Stomach smooth muscle (tissue), 2 donors: ENCODE data around the gene CMIP.

Source experiments
- H3K27ac ChIP-seq: one replicate; pipeline ENCODE4 v1.7.0; 2013; ENCODE audit warnings: mild to moderate bottlenecking, low read length, inconsistent platforms
- H3K27me3 ChIP-seq, 2 donors: one replicate each; pipeline ENCODE4 v1.7.0; 2013; ENCODE audit warnings: low read length in 2 of 2; ENCODE audit not compliant: insufficient read depth in 2 of 2, control insufficient read depth in 1 of 2
- H3K36me3 ChIP-seq, 2 donors: one replicate each; pipeline ENCODE4 v1.7.0; 2013; ENCODE audit warnings: low read length in 2 of 2; ENCODE audit not compliant: control insufficient read depth in 2 of 2, insufficient read depth in 2 of 2
- H3K4me1 ChIP-seq: one replicate; pipeline ENCODE4 v1.7.0; 2013; ENCODE audit warnings: low read length; ENCODE audit not compliant: control insufficient read depth, insufficient read depth
- H3K4me3 ChIP-seq, 2 donors: one replicate each; pipeline ENCODE4 v1.7.0; 2013; ENCODE audit warnings: low read length in 2 of 2
- H3K9ac ChIP-seq, 2 donors: one replicate each; pipeline ENCODE4 v1.7.0; 2013; ENCODE audit warnings: low read length in 2 of 2, mild to moderate bottlenecking in 1 of 2
- H3K9me3 ChIP-seq, 2 donors: one replicate each; pipeline ENCODE4 v1.7.0; 2013; ENCODE audit warnings: low read length in 2 of 2; ENCODE audit not compliant: control insufficient read depth in 2 of 2
- donor health status: healthy.
- donor health status: Pancreatic carcinoma.

CMIP gene

GRCh38 chr16:81649561-81650184, 205.1 kb downstream of the CMIP start:
- Histone ChIP-seq H3K4me1 (peaks cover 73% of the 10 kb centered on the region), H3K9ac (no peak overlapping the region), H3K4me3 (no peak overlapping the region), H3K27me3 (no peaks in the 10 kb centered on the region), H3K36me3 (peaks cover 0 to 2% of the 10 kb centered on the region in 2 donors), H3K9me3 (no peaks in the 10 kb centered on the region), H3K27ac (peak overlapping the region; percentile 97)

DNA sequence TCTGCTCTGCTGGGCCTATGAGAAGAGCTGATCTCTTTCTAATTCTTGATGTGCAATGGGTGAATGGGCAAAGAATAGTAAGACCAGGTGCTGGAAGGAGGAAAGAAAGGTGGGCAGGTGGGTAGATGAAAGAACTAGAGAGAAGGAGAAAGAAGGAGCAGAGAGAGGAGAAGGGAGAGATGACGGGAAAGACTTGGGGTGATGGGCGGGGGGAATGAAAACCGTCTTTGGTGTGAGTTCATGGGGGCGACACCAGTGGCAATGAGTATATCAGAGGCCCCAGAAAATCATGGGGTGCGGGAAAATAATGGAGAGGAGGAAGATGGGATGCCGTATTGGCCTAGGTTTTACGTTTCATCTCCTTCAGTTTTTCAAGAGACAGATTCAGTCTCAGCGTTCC, 205.7 kb downstream of the CMIP start:
- peaks cover 73% of the 10 kb centered on the region for H3K4me1 ChIP-seq
- peak overlapping the region; percentile 97 for H3K27ac ChIP-seq
- no peaks in the 10 kb centered on the region for H3K27me3 ChIP-seq
- H3K9me3 ChIP-seq, result no peaks in the 10 kb centered on the region
- H3K9ac ChIP-seq, result peak overlapping the region; percentile 62 to 67
- H3K4me3 ChIP-seq, result peak overlapping the region in 1 of 2 donors; percentile 7
- H3K36me3 ChIP-seq, result peaks cover 0 to 2% of the 10 kb centered on the region in 2 donors

- H3K4me3 ChIP-seq, result peak overlapping the region; percentile 72 to 78
- peaks cover 78% of the 10 kb centered on the region for H3K4me1 ChIP-seq
- peak overlapping the region; percentile 67 to 88 for H3K9ac ChIP-seq
- peak overlapping the region; percentile 97 for H3K27ac ChIP-seq
- no peaks in the 10 kb centered on the region for H3K27me3 ChIP-seq
- no peaks in the 10 kb centered on the region for H3K9me3 ChIP-seq
- H3K36me3 ChIP-seq, result peaks cover 4 to 5% of the 10 kb centered on the region in 2 donors
Observed at GRCh38 chr16:81650982-81651562, 206.5 kb downstream of the CMIP start.

GRCh38 chr16:81651758-81652718, 207.4 kb downstream of the CMIP start:
- Histone ChIP-seq H3K36me3 (peaks cover 5% of the 10 kb centered on the region in 2 donors), H3K27me3 (no peaks in the 10 kb centered on the region), H3K9me3 (no peaks in the 10 kb centered on the region), H3K27ac (peak overlapping the region; percentile 97), H3K9ac (peak overlapping the region; percentile 67 to 88), H3K4me3 (peak overlapping the region; percentile 72 to 78), H3K4me1 (peaks cover 81% of the 10 kb centered on the region)

DNA sequence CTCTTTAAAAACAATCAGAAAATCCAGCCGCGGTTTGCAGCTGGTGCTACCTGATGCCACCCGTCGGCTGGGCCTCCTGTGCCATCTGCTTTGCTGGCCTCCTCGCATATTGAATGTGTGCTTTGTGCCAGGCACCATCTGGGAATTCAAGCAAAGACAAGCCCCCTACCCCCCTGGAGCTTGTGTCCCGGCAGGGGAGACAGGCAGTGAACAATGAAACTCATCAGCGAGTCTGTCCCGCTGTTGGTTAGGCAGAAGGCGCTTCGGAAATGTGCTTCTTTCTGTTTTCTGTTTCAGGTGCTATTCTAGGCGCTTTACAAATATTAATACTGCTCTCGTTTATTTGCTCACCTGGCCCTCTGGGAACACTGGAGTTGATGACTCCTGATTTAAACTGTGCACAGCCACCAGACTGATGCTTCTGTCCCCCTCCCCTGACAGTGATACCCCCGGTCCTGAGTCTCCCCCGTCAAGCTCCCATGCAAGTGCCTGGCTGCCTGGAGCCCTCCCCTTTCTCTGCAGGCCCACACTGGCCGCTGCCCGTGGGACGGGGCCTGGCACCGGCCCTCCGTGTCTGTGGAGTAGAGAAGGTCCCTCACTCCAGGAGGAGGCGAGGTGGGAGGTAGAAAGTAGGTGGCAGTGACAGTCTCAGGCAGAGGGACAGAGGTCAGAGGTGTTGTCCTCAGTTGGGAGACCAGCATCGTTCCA, 208.3 kb downstream of the CMIP start:
- no peaks in the 10 kb centered on the region for H3K9me3 ChIP-seq
- H3K27ac ChIP-seq, result peak overlapping the region; percentile 97
- peak overlapping the region; percentile 72 to 78 for H3K4me3 ChIP-seq
- peaks cover 81% of the 10 kb centered on the region for H3K4me1 ChIP-seq
- no peaks in the 10 kb centered on the region for H3K27me3 ChIP-seq
- peak overlapping the region; percentile 67 to 88 for H3K9ac ChIP-seq
- peaks cover 5% of the 10 kb centered on the region in 2 donors for H3K36me3 ChIP-seq

DNA sequence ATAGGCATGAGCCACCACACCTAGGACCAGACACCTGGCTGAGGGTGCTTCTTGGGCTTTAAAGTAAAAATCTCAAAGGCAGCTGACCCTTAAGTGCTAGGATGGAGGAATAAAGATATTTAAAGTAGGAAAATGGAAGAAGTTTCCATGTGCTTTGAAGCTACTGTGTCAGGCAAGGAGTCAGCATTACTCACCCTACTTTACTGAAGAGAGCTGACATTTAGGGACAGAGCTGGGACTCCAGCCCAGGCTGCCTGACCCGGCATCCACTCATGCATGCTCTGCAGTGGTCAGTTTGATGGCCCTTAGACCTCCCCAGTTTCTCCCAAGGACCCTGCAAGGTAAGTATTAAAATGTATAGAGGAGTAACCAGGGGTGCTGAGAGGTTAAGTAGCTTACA, 209.7 kb downstream of the CMIP start:
- peak overlapping the region in 1 of 2 donors; percentile 39 for H3K4me3 ChIP-seq
- peaks cover 16 to 18% of the 10 kb centered on the region in 2 donors for H3K36me3 ChIP-seq
- no peaks in the 10 kb centered on the region for H3K27me3 ChIP-seq
- peak overlapping the region; percentile 94 for H3K27ac ChIP-seq
- H3K9ac ChIP-seq, result no peak overlapping the region
- no peaks in the 10 kb centered on the region for H3K9me3 ChIP-seq
- peaks cover 74% of the 10 kb centered on the region for H3K4me1 ChIP-seq

GRCh38 chr16:81655469-81656162, 211.0 kb downstream of the CMIP start:
- peak overlapping the region in 1 of 2 donors; percentile 39 for H3K4me3 ChIP-seq
- peaks cover 63% of the 10 kb centered on the region for H3K4me1 ChIP-seq
- peak overlapping the region; percentile 94 for H3K27ac ChIP-seq
- H3K27me3 ChIP-seq, result no peaks in the 10 kb centered on the region
- H3K36me3 ChIP-seq, result peaks cover 20 to 24% of the 10 kb centered on the region in 2 donors
- H3K9me3 ChIP-seq, result no peaks in the 10 kb centered on the region
- peak overlapping the region in 1 of 2 donors; percentile 47 for H3K9ac ChIP-seq

DNA sequence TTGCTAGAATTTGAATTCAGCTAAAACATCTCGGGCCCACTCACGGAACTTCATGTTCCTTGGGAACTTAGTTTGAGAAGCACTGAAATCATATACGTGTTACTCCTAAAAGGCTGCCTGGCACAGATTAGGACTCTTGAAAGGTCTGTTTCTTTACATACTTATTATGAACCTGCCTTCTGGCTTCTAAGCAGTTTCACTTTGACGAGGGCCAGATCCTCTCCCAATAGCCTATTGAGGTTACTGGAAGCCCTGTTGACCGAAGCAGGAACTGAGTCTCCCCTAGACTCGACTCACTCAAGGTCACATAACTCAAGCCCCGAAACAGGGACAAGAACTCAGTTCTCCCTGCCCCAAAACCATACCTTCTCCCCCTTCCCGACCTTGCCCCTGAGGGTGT, 212.6 kb downstream of the CMIP start:
- H3K27ac ChIP-seq, result peak overlapping the region; percentile 94
- peaks cover 34 to 38% of the 10 kb centered on the region in 2 donors for H3K36me3 ChIP-seq
- no peaks in the 10 kb centered on the region for H3K27me3 ChIP-seq
- H3K9me3 ChIP-seq, result no peaks in the 10 kb centered on the region
- peak overlapping the region; percentile 47 to 77 for H3K9ac ChIP-seq
- H3K4me3 ChIP-seq, result peak overlapping the region in 1 of 2 donors; percentile 44
- peaks cover 53% of the 10 kb centered on the region for H3K4me1 ChIP-seq

DNA sequence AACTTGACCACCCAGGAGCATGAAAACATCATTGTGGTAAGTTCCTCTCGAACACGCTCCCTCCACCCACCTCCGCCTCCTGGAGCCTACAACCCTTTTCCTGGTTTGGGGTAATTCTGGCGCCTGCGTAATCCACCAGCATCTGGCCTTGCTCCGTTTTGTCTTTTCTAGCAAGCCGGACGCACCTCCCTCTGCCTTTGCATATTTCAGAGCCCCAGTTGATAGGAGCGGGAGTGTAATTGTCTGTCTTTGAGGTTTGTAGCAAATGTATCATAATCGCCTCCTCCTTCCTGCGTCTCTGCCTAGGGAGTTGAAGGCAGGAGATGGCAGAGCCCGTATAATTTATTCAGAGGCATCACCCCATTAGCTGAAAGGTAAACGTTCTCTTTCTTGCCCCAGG, 213.2 kb downstream of the CMIP start:
- Histone ChIP-seq H3K27me3 (no peaks in the 10 kb centered on the region), H3K4me1 (peaks cover 50% of the 10 kb centered on the region), H3K27ac (peak overlapping the region; percentile 94), H3K36me3 (peaks cover 33 to 43% of the 10 kb centered on the region in 2 donors), H3K4me3 (peak overlapping the region in 1 of 2 donors; percentile 44), H3K9ac (peak overlapping the region; percentile 47 to 77), H3K9me3 (no peaks in the 10 kb centered on the region)
